HG02973 (cell line): ENCODE results near the gene ADAD2.

ENCODE experiments used
- ATAC-seq: cut with Tn5 transposase; IDR thresholded peaks from one replicate; pipeline ENCODE4 v1.9.1; 2021; ENCODE audit warnings: moderate library complexity; ENCODE audit not compliant: unreplicated experiment

ADAD2 gene

DNA sequence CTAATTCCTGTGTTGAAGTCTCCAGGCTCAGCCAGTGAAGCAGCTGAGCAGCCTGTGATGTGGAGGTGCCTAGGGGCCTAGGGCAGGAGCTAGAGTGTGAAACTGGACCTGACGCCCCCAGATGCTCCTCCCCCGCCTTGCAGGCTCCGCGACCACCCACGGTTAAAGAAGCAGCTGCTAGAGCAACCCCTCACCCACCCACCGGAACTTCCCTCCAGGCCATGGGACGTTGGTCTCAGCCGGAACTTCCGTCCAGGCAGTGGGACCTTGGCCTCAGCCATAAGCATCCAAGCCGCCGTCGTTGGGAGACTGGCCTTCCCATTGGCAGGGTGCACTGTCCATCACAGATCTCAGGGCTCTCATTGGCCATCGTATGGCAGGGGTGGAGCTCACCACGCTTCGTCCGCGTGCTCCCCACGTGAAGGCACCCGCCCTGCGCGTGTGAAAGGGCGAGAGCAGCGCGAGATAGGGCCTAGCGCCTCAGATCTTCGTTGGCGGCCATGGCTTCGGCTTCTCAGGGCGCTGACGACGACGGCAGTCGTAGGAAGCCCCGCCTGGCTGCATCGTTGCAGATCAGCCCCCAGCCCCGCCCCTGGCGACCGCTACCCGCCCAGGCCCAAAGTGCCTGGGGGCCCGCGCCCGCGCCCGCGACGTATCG is at the start of gene ADAD2:
TSS of gene ADAD2 (plus strand) at position 427 of the 658 bp plus-strand sequence. CDS start at position 501, 74 bp downstream.
- ATAC-seq: no peak

GRCh38 chr16:84143081-84143480 is 47.9 kb upstream of the ADAD2 start:
- no peak for ATAC-seq

GRCh38 chr16:84143784-84144199 is 47.2 kb upstream of the ADAD2 start:
- ATAC-seq: no peak

DNA sequence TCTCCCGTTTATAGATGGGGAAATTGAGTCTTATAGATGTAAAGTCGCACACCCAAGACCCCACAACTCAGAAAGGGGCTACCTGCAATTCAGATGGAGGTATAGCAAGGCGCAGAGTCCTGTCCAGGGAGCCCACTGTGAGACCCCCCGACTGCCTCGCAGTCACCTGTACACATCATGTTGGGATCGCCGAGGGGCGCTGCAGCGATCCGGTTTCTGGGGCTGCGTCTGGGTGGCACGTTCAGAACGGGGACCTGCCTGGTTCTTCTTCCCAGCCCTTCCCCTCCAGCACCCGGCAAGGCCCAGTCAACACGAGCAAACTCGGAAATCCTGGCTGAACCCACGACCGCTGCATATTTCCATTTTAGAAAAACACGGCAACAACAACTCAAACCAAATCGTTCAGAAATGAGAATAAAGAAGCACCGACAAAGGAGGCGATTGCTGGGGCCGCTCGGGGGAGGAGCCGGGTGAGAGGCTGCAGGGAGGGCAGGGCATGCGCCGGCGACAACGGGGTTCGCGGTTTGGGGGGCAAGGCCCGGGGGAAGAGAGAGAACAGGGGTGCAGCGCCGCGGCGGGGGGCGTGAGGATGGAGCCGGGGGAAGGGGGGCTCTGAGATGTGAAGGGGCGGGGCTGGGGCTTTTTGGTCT is 46.6 kb upstream of the ADAD2 start:
- no peak for ATAC-seq

DNA sequence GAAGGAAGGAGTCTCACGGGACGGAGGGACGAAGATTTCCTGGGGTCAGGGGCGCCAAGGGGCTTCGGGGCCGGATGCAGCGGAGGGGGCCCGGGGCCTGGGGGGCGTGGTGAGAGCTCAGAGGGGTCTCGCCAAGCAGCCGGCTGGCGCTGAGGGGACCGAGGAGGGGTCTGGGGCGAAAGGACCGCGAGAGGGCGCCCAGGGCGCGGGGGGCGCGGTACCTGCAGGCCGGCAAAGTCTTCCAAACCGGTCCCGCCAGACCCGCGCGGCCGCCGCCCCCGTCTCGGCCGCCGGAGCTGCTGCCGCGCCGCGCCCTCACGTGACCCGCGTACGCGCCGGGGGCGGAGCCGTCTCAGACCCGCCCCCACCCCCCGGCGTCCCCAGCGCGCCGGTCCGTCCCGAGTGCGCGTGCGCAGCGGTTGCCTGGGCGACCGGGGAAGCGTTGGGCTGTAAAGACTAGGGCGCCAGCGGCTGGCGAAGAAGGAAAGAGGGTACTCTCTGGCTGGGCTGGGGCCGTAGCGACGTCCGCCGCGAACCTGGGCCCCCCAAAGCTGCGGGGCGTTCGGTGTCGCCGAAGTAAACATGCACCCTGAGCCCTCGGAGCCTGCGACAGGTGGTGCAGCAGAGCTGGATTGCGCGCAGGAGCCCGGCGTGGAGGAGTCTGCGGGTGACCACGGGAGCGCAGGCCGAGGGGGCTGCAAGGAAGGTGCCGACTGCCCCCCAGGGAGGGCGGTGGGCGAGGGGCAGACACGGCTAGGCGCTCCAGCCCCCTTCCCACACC is 45.9 kb upstream of the ADAD2 start, which contains the start of the genes DNAAF1 and HSDL1:
TSS of gene DNAAF1 (plus strand) at position 450 of the 781 bp plus-strand sequence. CDS start at position 583, 133 bp downstream.
TSS of gene HSDL1 (minus strand) at position 319 of the 781 bp plus-strand sequence. CDS start 13,856 bp downstream, outside the sequence.
- peak; percentile 77 for ATAC-seq

- ATAC-seq: no peak
Observed at GRCh38 chr16:84150926-84151325, 40.0 kb upstream of the ADAD2 start.

DNA sequence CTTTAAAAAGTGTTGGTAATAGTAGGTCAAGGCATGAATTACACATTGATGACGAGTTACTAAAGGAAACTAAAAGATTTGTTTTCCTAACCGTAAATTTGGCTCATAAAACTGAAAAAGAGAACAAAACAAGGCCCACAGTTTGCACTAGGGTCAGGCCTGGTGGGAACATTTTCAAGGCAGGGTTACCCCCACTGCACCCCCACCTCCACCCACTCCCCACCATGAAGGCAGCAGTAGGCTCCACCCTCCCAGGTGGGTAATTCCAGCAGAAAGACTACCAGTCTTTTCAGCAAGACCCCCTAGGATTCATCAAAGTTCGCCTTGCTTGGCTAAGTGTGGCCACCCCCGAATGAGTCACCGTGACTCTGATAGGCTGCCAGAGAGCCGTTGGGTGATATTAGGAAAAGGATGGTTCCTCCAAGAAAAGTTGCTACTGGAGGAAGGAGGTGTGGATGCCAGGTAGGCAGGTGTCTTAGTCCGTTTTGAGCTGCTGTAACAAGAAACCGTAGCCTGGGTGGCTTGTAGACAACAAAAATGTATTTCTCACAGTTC is 37.2 kb upstream of the ADAD2 start:
- ATAC-seq: no peak

DNA sequence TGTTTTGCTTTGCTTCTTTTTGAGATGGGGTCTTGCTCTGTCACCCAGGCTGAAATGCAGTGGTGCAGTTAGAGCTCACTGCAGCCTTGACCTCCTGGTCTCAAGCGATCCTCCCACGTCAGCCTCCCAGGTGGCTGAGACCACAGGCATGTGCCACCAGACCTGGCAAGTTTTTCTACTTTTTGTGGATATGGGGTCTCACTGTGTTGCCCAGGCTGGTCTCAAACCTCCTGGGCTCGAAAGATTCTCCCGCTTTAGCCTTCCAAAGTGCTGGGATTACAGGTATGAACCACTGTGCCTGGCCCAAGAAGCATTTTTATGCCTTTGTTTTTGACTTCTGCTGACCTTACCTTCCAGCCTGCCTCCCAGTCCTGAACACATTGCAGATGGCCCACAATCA is 35.7 kb upstream of the ADAD2 start:
- no peak for ATAC-seq

GRCh38 chr16:84155771-84156170 is 35.2 kb upstream of the ADAD2 start:
- ATAC-seq: no peak

- ATAC-seq: no peak
Observed at GRCh38 chr16:84156342-84156784, 34.6 kb upstream of the ADAD2 start.

DNA sequence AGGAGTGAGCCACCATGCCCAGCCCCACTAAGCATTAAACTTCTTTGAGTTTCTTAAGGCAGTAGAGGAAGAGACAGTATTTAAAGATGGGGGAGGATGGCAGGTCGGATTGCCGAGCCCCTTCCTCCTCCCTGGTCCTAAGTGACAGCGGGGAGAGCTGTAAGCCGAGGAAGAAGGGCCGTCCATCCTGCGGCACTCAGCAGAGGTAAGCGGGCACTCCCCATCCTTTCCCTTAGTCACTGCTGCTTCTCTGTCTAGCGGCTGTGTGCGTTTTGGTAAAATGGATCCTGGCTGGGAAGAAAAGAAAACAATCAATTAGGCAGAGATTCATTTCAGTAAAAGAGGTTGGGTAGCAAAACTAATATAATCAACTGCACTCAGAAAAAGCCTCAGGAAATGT is 31.9 kb upstream of the ADAD2 start:
- no peak for ATAC-seq

GRCh38 chr16:84159800-84160199 is 31.2 kb upstream of the ADAD2 start:
- ATAC-seq: no peak

- ATAC-seq: no peak
Observed at GRCh38 chr16:84161037-84161436, 29.9 kb upstream of the ADAD2 start.

DNA sequence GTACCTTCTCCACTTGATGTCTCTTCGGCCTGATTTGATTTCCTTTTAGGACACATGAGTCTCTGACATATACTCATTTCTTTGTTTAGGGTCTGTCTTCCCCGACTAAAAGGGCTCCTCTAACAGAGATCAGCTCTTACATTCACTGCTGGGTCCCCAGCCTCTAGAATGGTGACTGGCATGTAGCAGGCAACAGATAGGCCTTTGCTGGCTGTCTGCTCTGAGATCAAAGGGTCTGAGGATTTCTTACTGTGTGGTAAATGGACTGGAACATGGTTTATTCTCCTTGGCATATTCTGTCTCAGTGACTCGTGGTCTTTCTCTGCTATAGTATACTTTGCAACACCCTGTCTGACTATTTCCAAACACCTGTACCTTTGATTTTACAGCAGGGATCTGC is 29.2 kb upstream of the ADAD2 start:
- ATAC-seq: no peak

- no peak for ATAC-seq
Observed at GRCh38 chr16:84165746-84166145, 25.2 kb upstream of the ADAD2 start.

GRCh38 chr16:84166796-84167695 is 23.9 kb upstream of the ADAD2 start:
- no peak for ATAC-seq

GRCh38 chr16:84169765-84170310 is 21.1 kb upstream of the ADAD2 start:
- ATAC-seq: no peak

DNA sequence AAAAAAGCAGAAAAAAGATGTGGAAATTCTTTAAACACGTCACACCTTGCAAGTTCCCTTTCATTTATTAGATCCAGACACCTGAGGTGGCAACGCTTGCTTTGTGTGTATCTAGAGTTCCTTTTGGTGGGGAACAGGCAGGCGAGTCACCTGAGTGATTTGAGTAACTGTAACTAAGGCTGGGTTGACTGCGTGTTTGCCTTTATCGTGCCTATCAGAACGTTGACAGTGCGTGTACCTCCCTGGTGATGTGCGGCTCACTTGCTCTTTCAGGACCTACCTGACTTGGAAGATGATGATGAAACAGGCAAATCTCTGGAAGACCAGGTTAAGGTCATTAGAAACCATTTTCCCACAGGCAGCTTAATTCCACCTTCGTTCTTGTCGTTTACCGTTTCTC is 16.6 kb upstream of the ADAD2 start:
- no peak for ATAC-seq

- ATAC-seq: no peak
Observed at GRCh38 chr16:84175350-84176081, 15.4 kb upstream of the ADAD2 start.
